Subcutaneous abdominal adipose tissue (tissue), 5 donors: ENCODE measurements around the gene LCN9.

Experiments
- H3K27ac ChIP-seq: one replicate; pipeline ENCODE4 v1.7.0; 2013; ENCODE audit warnings: low read depth, mild to moderate bottlenecking, inconsistent platforms, low read length, moderate library complexity
- H3K27me3 ChIP-seq, 5 donors: one replicate each; pipeline ENCODE4 v1.7.0; 2013; ENCODE audit warnings: low read length in 5 of 5, inconsistent platforms in 1 of 5; ENCODE audit not compliant: control insufficient read depth in 5 of 5, insufficient read depth in 4 of 5
- H3K36me3 ChIP-seq, 5 donors: one replicate each; pipeline ENCODE4 v1.7.0; 2013; ENCODE audit warnings: low read length in 5 of 5; ENCODE audit not compliant: control insufficient read depth in 5 of 5, insufficient read depth in 5 of 5
- H3K4me1 ChIP-seq, 5 donors: one replicate each; pipeline ENCODE4 v1.7.0; 2013; ENCODE audit warnings: low read length in 5 of 5, mild to moderate bottlenecking in 3 of 5, moderate library complexity in 1 of 5; ENCODE audit not compliant: control insufficient read depth in 5 of 5, insufficient read depth in 5 of 5
- H3K4me3 ChIP-seq, 5 donors: one replicate each; pipeline ENCODE4 v1.7.0; 2013; ENCODE audit warnings: low read length in 5 of 5, low read depth in 1 of 5
- H3K9ac ChIP-seq, 5 donors: one replicate each; pipeline ENCODE4 v1.7.0; 2013; ENCODE audit warnings: low read length in 5 of 5, mild to moderate bottlenecking in 4 of 5, moderate library complexity in 3 of 5
- H3K9me3 ChIP-seq, 5 donors: one replicate each; pipeline ENCODE4 v1.7.0; 2013; ENCODE audit warnings: low read length in 5 of 5; ENCODE audit not compliant: control insufficient read depth in 5 of 5
- donor health status: healthy.
- donor health status: healthy.
- donor health status: healthy.
- donor health status: healthy.
- donor health status: healthy.

Gene LCN9

GRCh38 chr9:135696446-135696845 lies 33.3 kb downstream of the LCN9 start:
- Histone ChIP-seq H3K9ac (no peak overlapping the region), H3K27me3 (peaks cover 3 to 24% (median 17%) of the 10 kb centered on the region in 5 donors), H3K4me1 (peaks cover 0 to 6% (median 0%) of the 10 kb centered on the region in 5 donors)

GRCh38 chr9:135697226-135697625 lies 34.1 kb downstream of the LCN9 start:
- Histone ChIP-seq H3K27me3 (peaks cover 3 to 19% (median 15%) of the 10 kb centered on the region in 5 donors), H3K36me3 (no peaks in the 10 kb centered on the region), H3K9me3 (no peaks in the 10 kb centered on the region), H3K9ac (no peak overlapping the region), H3K4me3 (no peak overlapping the region), H3K27ac (no peak overlapping the region), H3K4me1 (peaks cover 0 to 9% (median 6%) of the 10 kb centered on the region in 5 donors)

More at GRCh38 chr9:135696446-135696845, 33.3 kb downstream of the LCN9 start:
- H3K27ac ChIP-seq, result no peak overlapping the region
- H3K9me3 ChIP-seq, result no peaks in the 10 kb centered on the region
- no peaks in the 10 kb centered on the region for H3K36me3 ChIP-seq
- H3K4me3 ChIP-seq, result no peak overlapping the region

- no peak overlapping the region for H3K9ac ChIP-seq
- no peaks in the 10 kb centered on the region for H3K9me3 ChIP-seq
- no peaks in the 10 kb centered on the region for H3K36me3 ChIP-seq
- peaks cover 5 to 20% (median 18%) of the 10 kb centered on the region in 5 donors for H3K27me3 ChIP-seq
- H3K27ac ChIP-seq, result no peak overlapping the region
- no peak overlapping the region for H3K4me3 ChIP-seq
- H3K4me1 ChIP-seq, result peaks cover 0 to 11% (median 8%) of the 10 kb centered on the region in 5 donors
Observed at GRCh38 chr9:135698236-135698635, 35.1 kb downstream of the LCN9 start.

- H3K27me3 ChIP-seq, result peaks cover 10 to 25% (median 20%) of the 10 kb centered on the region in 5 donors
Observed at GRCh38 chr9:135698767-135699166, 35.7 kb downstream of the LCN9 start.

GRCh38 chr9:135699440-135699839 lies 36.3 kb downstream of the LCN9 start, which contains the start of gene SOHLH1:
SOHLH1 (minus strand) TSS chr9:135699481; CDS start chr9:135699467, 14 bp downstream.
- Histone ChIP-seq H3K4me1 (peaks cover 0 to 11% (median 8%) of the 10 kb centered on the region in 5 donors), H3K27ac (no peak within 1 kb of the TSS), H3K4me3 (no peak within 1 kb of the TSS), H3K9ac (no peak within 1 kb of the TSS), H3K9me3 (no peaks in the 10 kb centered on the region), H3K27me3 (peaks cover 16 to 32% (median 26%) of the 10 kb centered on the region in 5 donors), H3K36me3 (no peaks in the 10 kb centered on the region)

More at GRCh38 chr9:135698767-135699166, 35.7 kb downstream of the LCN9 start:
- Histone ChIP-seq H3K36me3 (no peaks in the 10 kb centered on the region), H3K4me1 (peaks cover 0 to 11% (median 8%) of the 10 kb centered on the region in 5 donors), H3K9ac (no peak overlapping the region), H3K9me3 (no peaks in the 10 kb centered on the region), H3K4me3 (no peak overlapping the region), H3K27ac (no peak overlapping the region)

GRCh38 chr9:135700525-135700924 lies 37.4 kb downstream of the LCN9 start:
- Histone ChIP-seq H3K27ac (no peak overlapping the region), H3K4me1 (peaks cover 0 to 11% (median 8%) of the 10 kb centered on the region in 5 donors), H3K9me3 (no peaks in the 10 kb centered on the region), H3K9ac (no peak overlapping the region), H3K4me3 (no peak overlapping the region), H3K36me3 (no peaks in the 10 kb centered on the region), H3K27me3 (peaks cover 24 to 42% (median 31%) of the 10 kb centered on the region in 5 donors)

- H3K4me3 ChIP-seq, result no peak overlapping the region
- peaks cover 0 to 11% (median 8%) of the 10 kb centered on the region in 5 donors for H3K4me1 ChIP-seq
Observed at GRCh38 chr9:135701067-135701958, 38.2 kb downstream of the LCN9 start.

GRCh38 chr9:135701959-135702721 lies 39.0 kb downstream of the LCN9 start, which contains the start of gene KCNT1:
KCNT1 (plus strand) TSS chr9:135702185; CDS start chr9:135702259, 74 bp downstream.
- no peaks in the 10 kb centered on the region for H3K9me3 ChIP-seq
- H3K4me1 ChIP-seq, result peaks cover 0 to 11% (median 8%) of the 10 kb centered on the region in 5 donors
- H3K27me3 ChIP-seq, result peaks cover 22 to 53% (median 40%) of the 10 kb centered on the region in 5 donors
- no peak within 1 kb of the TSS for H3K4me3 ChIP-seq
- no peak within 1 kb of the TSS for H3K27ac ChIP-seq
- no peak within 1 kb of the TSS for H3K9ac ChIP-seq
- no peaks in the 10 kb centered on the region for H3K36me3 ChIP-seq

More at GRCh38 chr9:135701067-135701958, 38.2 kb downstream of the LCN9 start:
- Histone ChIP-seq H3K27me3 (peaks cover 24 to 48% (median 33%) of the 10 kb centered on the region in 5 donors), H3K9ac (no peak overlapping the region), H3K27ac (no peak overlapping the region), H3K36me3 (no peaks in the 10 kb centered on the region), H3K9me3 (no peaks in the 10 kb centered on the region)

GRCh38 chr9:135703726-135704125 lies 40.6 kb downstream of the LCN9 start:
- peaks cover 0 to 11% (median 8%) of the 10 kb centered on the region in 5 donors for H3K4me1 ChIP-seq
- H3K36me3 ChIP-seq, result no peaks in the 10 kb centered on the region
- H3K4me3 ChIP-seq, result no peak overlapping the region
- no peaks in the 10 kb centered on the region for H3K9me3 ChIP-seq
- H3K27me3 ChIP-seq, result peaks cover 22 to 61% (median 47%) of the 10 kb centered on the region in 5 donors
- H3K9ac ChIP-seq, result no peak overlapping the region
- H3K27ac ChIP-seq, result no peak overlapping the region
